ENCODE results near the gene TGOLN2. TPM values are rescaled to one million over a fixed set of nuclear protein-coding genes. Genes with fewer than 3 reads are reported as not detected.

The TGOLN2 gene
- total and polyA plus RNA-seq, 10 of the 15 experiments (the other 5 are each of a cell fraction or from before 2014, with no cell fraction given) = 13.8 to 92.3 (median 49.4) TPM

GRCh38 chr2:85327822-85328617 lies at the start of gene TGOLN2 (continued):
- TF ChIP-seq IKZF2 (IDR thresholded peaks at IDR 0.05) = peak in 1 of 2 experiments; percentile 33; a peak in 3 of 4 replicates
- no peak for TF ChIP-seq JUND (IDR thresholded peaks at IDR 0.05; ENCODE audit: low read depth, low read length)
- TF ChIP-seq TARDBP (IDR thresholded peaks at IDR 0.05; ENCODE audit: borderline replicate concordance) = no peak
- TF ChIP-seq SUPT20H (IDR thresholded peaks at IDR 0.05; ENCODE audit: borderline replicate concordance, control insufficient read depth, low read depth, low read length) = no peak
- TF ChIP-seq BACH1 (IDR thresholded peaks at IDR 0.05; ENCODE audit: borderline replicate concordance) = peak; percentile 82; the same call in 1 of the 2 replicates
- TF ChIP-seq RB1 (IDR thresholded peaks at IDR 0.05; ENCODE audit: borderline replicate concordance) = peak; percentile 97; the same call in 1 of the 2 replicates
- TF ChIP-seq ZNF24 (IDR thresholded peaks at IDR 0.05) = no peak
- peak; percentile 83 for TF ChIP-seq CREM (IDR thresholded peaks at IDR 0.05; ENCODE audit: low read depth)
- TF ChIP-seq ATF7 (IDR thresholded peaks at IDR 0.05; ENCODE audit: low read depth) = peak; percentile 88
- no peak for TF ChIP-seq RFX5 (IDR thresholded peaks at IDR 0.05; ENCODE audit: low read depth, low read length)
- peak; percentile 79 for TF ChIP-seq MLLT1 (IDR thresholded peaks at IDR 0.05)
- no peak for TF ChIP-seq KAT2A (conservative IDR thresholded peaks at IDR 0.05; ENCODE audit: control insufficient read depth, low read depth, low read length)

GRCh38 chr2:85377083-85377482 lies 49.3 kb upstream of the TGOLN2 start:
- FAIRE-seq (no peak), ATAC-seq (no peak), DNase-seq (ENCODE audit: low read depth, low spot score) (no peak)
- Histone ChIP-seq H3K79me2 (ENCODE audit: control insufficient read depth, insufficient read depth, low read length) (no peaks in the 10 kb centered on the region), H3K9me3 (replicated peaks; ENCODE audit: control insufficient read depth, insufficient read depth, low read length) (no peaks in the 10 kb centered on the region), H3K27ac (ENCODE audit: control insufficient read depth, insufficient read depth) (no peak overlapping the region), H2AFZ (ENCODE audit: control insufficient read depth, low read depth, low read length) (no peak overlapping the region), H4K20me1 (ENCODE audit: control insufficient read depth, insufficient read depth) (no peaks in the 10 kb centered on the region), H3K9ac (ENCODE audit: control insufficient read depth, insufficient read depth, low read length) (no peak overlapping the region), H3K27me3 (replicated peaks in 1 of 2; ENCODE audit: control insufficient read depth in 2 of 2, insufficient read depth in 2 of 2, low read length in 1 of 2) (no peaks in the 10 kb centered on the region), H3K4me2 (ENCODE audit: control insufficient read depth, insufficient read depth) (no peak overlapping the region), H3K36me3 (ENCODE audit: control insufficient read depth in 2 of 2, insufficient read depth in 2 of 2, low read length in 1 of 2) (peaks cover 0 to 4% of the 10 kb centered on the region in 2 experiments; a peak in 1 of 4 replicates), H3K4me1 (ENCODE audit: control insufficient read depth, insufficient read depth, low read length) (no peaks in the 10 kb centered on the region), H3K4me3 (no peak overlapping the region)
- TF ChIP-seq NR2C1 (IDR thresholded peaks at IDR 0.05) = no peak
- no peak for TF ChIP-seq PAX5 (IDR thresholded peaks at IDR 0.05; ENCODE audit: borderline replicate concordance, low read depth, low read length)
- no peak for TF ChIP-seq USF1 (IDR thresholded peaks at IDR 0.05; ENCODE audit: borderline replicate concordance, extremely low read length, insufficient read depth, low read depth, low read length)
- TF ChIP-seq PBX3 (IDR thresholded peaks at IDR 0.05; ENCODE audit: insufficient replicate concordance, low read depth, low read length) = no peak
- no peak for TF ChIP-seq ELK1 (IDR thresholded peaks at IDR 0.05; ENCODE audit: low read depth, low read length)
- TF ChIP-seq RCOR1 (conservative IDR thresholded peaks at IDR 0.05; ENCODE audit: low read depth, low read length) = no peak
- no peak for TF ChIP-seq HDGF (IDR thresholded peaks at IDR 0.05)
- BruUV-seq (replicated peaks) = no TSS peak
- intact Hi-C loops (cut with micrococcal nuclease; ENCODE audit: unreplicated experiment) (no loop called here), in situ Hi-C loops (cut with MboI) (no loop called here)
- SMC1A ChIA-PET (ENCODE audit: uncharacterized antibody, unreplicated experiment) = no interaction called here
- POLR2A ChIA-PET = interaction anchor here (0.9 kb wide), 1 partner anchor 12 kb away, joined by 3 read pairs; no protein-coding TSS in a partner anchor
- CTCF ChIA-PET = interaction anchor here (0.6 kb wide), 1 partner anchor 210 kb away, joined by 3 read pairs; no protein-coding TSS in a partner anchor
- RAD21 ChIA-PET (ENCODE audit: unreplicated experiment) = no interaction called here
- WGBS (ENCODE audit: insufficient coverage, insufficient replicate concordance, low lambda C conversion rate, missing lambda C conversion rate) = 95% methylated on average over 11 of the region's 11 CpGs
